H9 (cell line): Measurements from ENCODE around the gene IFT81. TPM values are rescaled to one million over a fixed set of nuclear protein-coding genes. Genes with fewer than 3 reads are reported as not detected.

Experiments
- DNase-seq: peaks from one replicate; pipeline ENCODE4 v3.0.0-alpha.2; 2017
- H2AFZ ChIP-seq: one replicate; pipeline ENCODE4 v1.6.1; 2013; ENCODE audit warnings: mild to moderate bottlenecking, low read length, control low read depth, moderate library complexity
- H2AK5ac ChIP-seq: 2 replicates; pipeline ENCODE4 v1.6.1; 2013; ENCODE audit warnings: low read length, control low read depth, mixed read lengths; ENCODE audit not compliant: insufficient read length
- H2BK120ac ChIP-seq: one replicate; pipeline ENCODE4 v1.6.1; 2013; ENCODE audit warnings: low read depth, mild to moderate bottlenecking, low read length, control low read depth, inconsistent platforms; ENCODE audit not compliant: poor library complexity, severe bottlenecking
- H2BK12ac ChIP-seq: 2 replicates; pipeline ENCODE4 v1.6.1; 2013; ENCODE audit warnings: low read length, control low read depth, mixed read lengths, low read depth; ENCODE audit not compliant: insufficient read length
- H2BK15ac ChIP-seq: 2 replicates; pipeline ENCODE4 v1.6.1; 2013; ENCODE audit warnings: low read depth, low read length, control low read depth
- H2BK20ac ChIP-seq: one replicate; pipeline ENCODE4 v1.6.1; 2013; ENCODE audit warnings: low read depth, mild to moderate bottlenecking, low read length, control low read depth, inconsistent platforms; ENCODE audit not compliant: poor library complexity, severe bottlenecking
- H2BK5ac ChIP-seq: 2 replicates; pipeline ENCODE4 v1.6.1; 2013; ENCODE audit warnings: low read length, control low read depth, mixed read lengths; ENCODE audit not compliant: insufficient read length
- H3K14ac ChIP-seq: 2 replicates; pipeline ENCODE4 v1.6.1; 2013; ENCODE audit warnings: low read length, control low read depth; ENCODE audit not compliant: insufficient read depth
- H3K18ac ChIP-seq: 2 replicates; pipeline ENCODE4 v1.6.1; 2013; ENCODE audit warnings: low read depth, mild to moderate bottlenecking, mixed read lengths, low read length, control low read depth; ENCODE audit not compliant: insufficient read length
- H3K23ac ChIP-seq: 2 replicates; pipeline ENCODE4 v1.6.1; 2013; ENCODE audit warnings: low read length, control low read depth, mixed read lengths, low read depth; ENCODE audit not compliant: insufficient read length
- H3K23me2 ChIP-seq: 2 replicates; pipeline ENCODE4 v1.6.1; 2013; ENCODE audit warnings: low read depth, mild to moderate bottlenecking, mixed read lengths, low read length, control low read depth; ENCODE audit not compliant: insufficient read length, poor library complexity, severe bottlenecking
- H3K27ac ChIP-seq: 2 replicates; pipeline ENCODE4 v1.5.1; 2013; ENCODE audit warnings: low read length, control low read depth, mixed read lengths, low read depth; ENCODE audit not compliant: insufficient read length
- H3K27me3 ChIP-seq: 2 replicates; pipeline ENCODE4 v1.6.1; 2013; ENCODE audit warnings: low read length, control low read depth, inconsistent platforms; ENCODE audit not compliant: insufficient read depth
- H3K4ac ChIP-seq: 2 replicates; pipeline ENCODE4 v1.6.1; 2013; ENCODE audit warnings: low read depth, mild to moderate bottlenecking, control low read depth, inconsistent platforms, low read length, moderate library complexity
- H3K4me1 ChIP-seq: 2 replicates; pipeline ENCODE4 v1.6.1; 2013; ENCODE audit warnings: low read length, control low read depth, inconsistent platforms; ENCODE audit not compliant: insufficient read depth
- H3K4me2 ChIP-seq: 2 replicates; pipeline ENCODE4 v1.6.1; 2013; ENCODE audit warnings: low read length, control low read depth, mixed read lengths; ENCODE audit not compliant: insufficient read length, insufficient read depth
- H3K56ac ChIP-seq: 2 replicates; pipeline ENCODE4 v1.6.1; 2013; ENCODE audit warnings: low read depth, mild to moderate bottlenecking, mixed read lengths, low read length, control low read depth; ENCODE audit not compliant: insufficient read length
- H3K79me1 ChIP-seq: 2 replicates; pipeline ENCODE4 v1.6.1; 2013; ENCODE audit warnings: low read depth, mild to moderate bottlenecking, moderate library complexity, low read length, control low read depth, inconsistent platforms; ENCODE audit not compliant: insufficient read depth, poor library complexity, severe bottlenecking
- H3K79me2 ChIP-seq: 2 replicates; pipeline ENCODE4 v1.6.1; 2013; ENCODE audit warnings: low read length, control low read depth, inconsistent platforms; ENCODE audit not compliant: insufficient read depth
- H3K9ac ChIP-seq: 2 replicates; pipeline ENCODE4 v1.6.1; 2013; ENCODE audit warnings: low read length, control low read depth, mixed read lengths; ENCODE audit not compliant: insufficient read length; ENCODE audit errors: extremely low read depth
- H3K9me3 ChIP-seq: one replicate; pipeline ENCODE4 v1.6.1; 2013; ENCODE audit warnings: low read depth, low read length, inconsistent platforms; ENCODE audit not compliant: control insufficient read depth
- H3T11ph ChIP-seq: one replicate; pipeline ENCODE4 v1.6.1; 2013; ENCODE audit warnings: mild to moderate bottlenecking, low read length, control low read depth, inconsistent platforms
- H4K20me1 ChIP-seq: one replicate; pipeline ENCODE4 v1.6.1; 2013; ENCODE audit not compliant: control insufficient read depth, insufficient read length, insufficient read depth
- H4K5ac ChIP-seq: 2 replicates; pipeline ENCODE4 v1.6.1; 2013; ENCODE audit warnings: low read depth, mild to moderate bottlenecking, mixed read lengths, low read length, control low read depth; ENCODE audit not compliant: insufficient read length
- H4K8ac ChIP-seq: replicated peaks from 2 replicates; pipeline ENCODE4 v1.6.1; 2013; ENCODE audit warnings: low read length, control low read depth, mixed read lengths, low read depth; ENCODE audit not compliant: insufficient read length
- H4K91ac ChIP-seq: 2 replicates; pipeline ENCODE4 v1.6.1; 2013; ENCODE audit warnings: low read depth, mild to moderate bottlenecking, moderate library complexity, mixed read lengths, low read length, control low read depth; ENCODE audit not compliant: insufficient read length
- H3K27ac Mint-ChIP-seq, 3 experiments: 2 replicates in 2 of 3; 3 replicates in 1 of 3; pipeline ENCODE4 v1.8.0; 2020 to 2021; ENCODE audit warnings: mixed read lengths in 3 of 3, mild to moderate bottlenecking in 1 of 3, moderate library complexity in 1 of 3
- H3K27me3 Mint-ChIP-seq: 2 replicates; pipeline ENCODE4 v1.8.0; 2021; ENCODE audit warnings: low read depth, mild to moderate bottlenecking, moderate library complexity, mixed read lengths
- H3K36me3 Mint-ChIP-seq, 3 experiments: 2 replicates in 2 of 3; 3 replicates in 1 of 3; pipeline ENCODE4 v1.8.0; 2020 to 2021; ENCODE audit warnings: low read depth in 3 of 3, mixed read lengths in 3 of 3; ENCODE audit not compliant: insufficient read depth in 1 of 3
- H3K4me1 Mint-ChIP-seq, 2 experiments: 2 replicates each; pipeline ENCODE4 v1.8.0; 2020; ENCODE audit warnings: mixed read lengths in 2 of 2
- H3K4me3 Mint-ChIP-seq, 2 experiments: 2 replicates in 1 of 2; 3 replicates in 1 of 2; pipeline ENCODE4 v1.8.0; 2020 to 2021; ENCODE audit warnings: mild to moderate bottlenecking in 2 of 2, mixed read lengths in 2 of 2, moderate library complexity in 1 of 2
- H3K9me3 Mint-ChIP-seq, 2 experiments: 2 replicates in 1 of 2; 3 replicates in 1 of 2; pipeline ENCODE4 v1.8.0; 2020; ENCODE audit warnings: mild to moderate bottlenecking in 2 of 2, mixed read lengths in 2 of 2, moderate library complexity in 1 of 2
- WGBS: extraction: QIAGEN DNeasy Blood & Tissue Kit; methylation state at CpG from one replicate; pipeline ENCODE4 v1.1.7; 2013; ENCODE audit warnings: missing lambda C conversion rate, low lambda C conversion rate, mixed read lengths; ENCODE audit not compliant: insufficient read length; ENCODE audit errors: extremely low coverage; 5-methylcytosine and 5-hydroxymethylcytosine counted together
- total RNA-seq: library from RNA; stranded (reverse); gene quantifications from 2 replicates; pipeline ENCODE4 v1.2.1, GENCODE V29; 2021
- TF ChIP-seq, protein P1 (sequence below): fragments of 200-600 bp; sonication (generic); conservative IDR thresholded peaks from 3 replicates; pipeline ENCODE4 v1.8.0; 2021; ENCODE audit warnings: antibody characterized with exemption, mild to moderate bottlenecking

The IFT81 gene
- total RNA-seq, 1 experiment from 2014 or later: 9.3 TPM

DNA sequence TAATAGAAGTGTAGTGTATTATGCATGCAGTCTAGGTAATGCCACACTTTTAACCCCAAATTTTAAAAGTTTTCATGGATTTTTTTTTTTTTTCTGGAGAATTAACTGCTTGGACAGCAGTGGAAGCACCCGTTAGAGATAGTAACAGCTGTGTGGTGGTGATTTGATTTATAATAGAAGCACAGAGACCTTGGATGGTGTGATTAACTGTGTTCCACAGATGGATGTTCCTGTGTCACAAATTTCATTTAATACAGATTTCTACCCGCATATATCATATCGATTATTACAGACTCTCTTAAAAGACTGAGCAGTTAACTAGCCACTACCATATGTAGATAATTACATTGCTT lies 47.0 kb downstream of the IFT81 start:
- no peak for DNase-seq
- Mint-ChIP-seq H3K4me3 (no peak overlapping the region), H3K27ac (no peak overlapping the region), H3K9me3 (peaks cover 10 to 11% of the 10 kb centered on the region in 2 experiments; a peak in 3 of 5 replicates), H3K27me3 (no peaks in the 10 kb centered on the region), H3K4me1 (no peaks in the 10 kb centered on the region), H3K36me3 (peaks cover 13 to 34% (median 13%) of the 10 kb centered on the region in 3 experiments; a peak in 6 of 7 replicates)
- Histone ChIP-seq H3K56ac (no peak overlapping the region), H3K23ac (no peak overlapping the region), H3K79me2 (no peaks in the 10 kb centered on the region), H2BK15ac (no peak overlapping the region), H2BK5ac (no peak overlapping the region), H3K27me3 (no peaks in the 10 kb centered on the region), H3K14ac (no peak overlapping the region), H2BK12ac (no peak overlapping the region), H3K4ac (no peak overlapping the region), H2AK5ac (no peak overlapping the region), H4K91ac (no peak overlapping the region), H2BK20ac (no peak overlapping the region), H4K20me1 (no peaks in the 10 kb centered on the region), H3T11ph (no peak overlapping the region), H3K4me1 (no peaks in the 10 kb centered on the region), H2BK120ac (no peak overlapping the region), H3K23me2 (no peaks in the 10 kb centered on the region), H3K18ac (no peak overlapping the region), H3K27ac (no peak overlapping the region), H2AFZ (no peak overlapping the region), H3K79me1 (no peaks in the 10 kb centered on the region), H3K9ac (no peak overlapping the region), H4K8ac (no peak overlapping the region), H3K9me3 (no peaks in the 10 kb centered on the region), H3K4me2 (no peak overlapping the region), H4K5ac (no peak overlapping the region)
- TF ChIP-seq, protein P1, sequence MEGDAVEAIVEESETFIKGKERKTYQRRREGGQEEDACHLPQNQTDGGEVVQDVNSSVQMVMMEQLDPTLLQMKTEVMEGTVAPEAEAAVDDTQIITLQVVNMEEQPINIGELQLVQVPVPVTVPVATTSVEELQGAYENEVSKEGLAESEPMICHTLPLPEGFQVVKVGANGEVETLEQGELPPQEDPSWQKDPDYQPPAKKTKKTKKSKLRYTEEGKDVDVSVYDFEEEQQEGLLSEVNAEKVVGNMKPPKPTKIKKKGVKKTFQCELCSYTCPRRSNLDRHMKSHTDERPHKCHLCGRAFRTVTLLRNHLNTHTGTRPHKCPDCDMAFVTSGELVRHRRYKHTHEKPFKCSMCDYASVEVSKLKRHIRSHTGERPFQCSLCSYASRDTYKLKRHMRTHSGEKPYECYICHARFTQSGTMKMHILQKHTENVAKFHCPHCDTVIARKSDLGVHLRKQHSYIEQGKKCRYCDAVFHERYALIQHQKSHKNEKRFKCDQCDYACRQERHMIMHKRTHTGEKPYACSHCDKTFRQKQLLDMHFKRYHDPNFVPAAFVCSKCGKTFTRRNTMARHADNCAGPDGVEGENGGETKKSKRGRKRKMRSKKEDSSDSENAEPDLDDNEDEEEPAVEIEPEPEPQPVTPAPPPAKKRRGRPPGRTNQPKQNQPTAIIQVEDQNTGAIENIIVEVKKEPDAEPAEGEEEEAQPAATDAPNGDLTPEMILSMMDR: no peak
- no CpG with 5 or more reads among the region's 3 CpGs for WGBS
